ENCODE data around the gene C2CD2L.
"Not testable (repeated sequence)": the region's sequence is repeated elsewhere in the genome, so short reads cannot be mapped to it uniquely, and the experiment has no call there.

C2CD2L gene

GRCh38 chr11:119113716-119114115 is 6.6 kb downstream of the C2CD2L start:
- no peak for DNase-seq (ENCODE audit: low read depth in 1 of 2, low spot score in 1 of 2)

DNA sequence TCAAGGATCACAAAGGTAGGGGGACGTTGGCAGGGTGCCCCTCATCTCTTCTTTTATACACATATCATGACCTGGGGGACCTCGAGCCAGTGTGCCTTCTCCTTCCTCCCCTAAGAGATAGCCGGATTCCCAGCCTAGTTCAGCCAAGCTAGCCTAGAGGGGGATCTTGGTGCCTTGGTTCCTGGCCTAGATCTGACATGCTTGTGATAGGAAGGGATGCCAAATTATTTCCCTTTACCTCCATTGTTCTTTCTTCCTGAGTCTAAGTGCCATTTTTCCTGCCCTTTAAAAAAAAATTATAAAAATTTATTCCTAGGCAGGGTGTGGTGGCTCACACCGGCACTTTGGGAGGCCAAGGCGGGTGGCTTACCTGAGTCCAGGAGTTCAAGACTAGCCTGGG is 7.2 kb downstream of the C2CD2L start:
- no peak for DNase-seq (ENCODE audit: low read depth in 1 of 2, low spot score in 1 of 2)

DNA sequence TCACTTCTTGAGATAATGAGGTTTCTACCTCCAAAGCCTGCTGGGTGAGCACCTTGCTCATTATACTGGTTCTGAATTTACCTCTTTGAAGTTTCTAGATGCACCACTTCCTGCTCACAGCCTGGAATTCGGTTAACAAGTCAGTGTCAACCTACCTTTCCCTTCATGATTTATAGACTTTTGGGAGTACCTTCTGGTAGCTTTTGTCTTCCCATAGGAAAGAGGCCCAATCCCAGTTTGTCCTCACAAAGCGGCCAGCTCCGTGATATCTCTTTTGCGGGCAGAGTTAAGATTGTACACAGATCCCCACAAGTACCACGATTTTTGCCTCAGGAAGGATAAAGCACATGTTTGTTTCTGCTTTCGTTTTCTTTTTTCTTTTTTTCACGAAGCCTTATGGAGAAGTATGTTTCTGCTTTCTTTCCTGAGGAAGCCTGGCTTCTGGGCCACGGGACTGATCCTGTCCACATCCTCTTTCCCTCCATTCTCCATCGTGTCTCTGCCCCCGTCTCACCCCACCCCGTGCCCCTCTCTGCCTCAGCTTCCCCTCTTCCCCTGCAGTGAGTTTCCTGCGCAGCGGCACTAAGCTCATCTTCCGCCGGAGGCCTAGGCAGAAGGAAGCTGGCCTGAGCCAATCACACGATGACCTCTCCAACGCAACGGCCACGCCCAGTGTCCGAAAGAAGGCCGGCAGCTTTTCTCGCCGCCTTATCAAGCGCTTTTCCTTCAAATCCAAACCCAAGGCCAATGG is 8.5 kb downstream of the C2CD2L start:
- no peak for DNase-seq (ENCODE audit: low read depth in 1 of 2, low spot score in 1 of 2)

- DNase-seq (ENCODE audit: low read depth in 1 of 2, low spot score in 1 of 2): no peak
Observed at GRCh38 chr11:119116235-119116594, 9.1 kb downstream of the C2CD2L start.

- DNase-seq (ENCODE audit: low read depth in 1 of 2, low spot score in 1 of 2): no peak
Observed at GRCh38 chr11:119116601-119117000, 9.5 kb downstream of the C2CD2L start.

DNA sequence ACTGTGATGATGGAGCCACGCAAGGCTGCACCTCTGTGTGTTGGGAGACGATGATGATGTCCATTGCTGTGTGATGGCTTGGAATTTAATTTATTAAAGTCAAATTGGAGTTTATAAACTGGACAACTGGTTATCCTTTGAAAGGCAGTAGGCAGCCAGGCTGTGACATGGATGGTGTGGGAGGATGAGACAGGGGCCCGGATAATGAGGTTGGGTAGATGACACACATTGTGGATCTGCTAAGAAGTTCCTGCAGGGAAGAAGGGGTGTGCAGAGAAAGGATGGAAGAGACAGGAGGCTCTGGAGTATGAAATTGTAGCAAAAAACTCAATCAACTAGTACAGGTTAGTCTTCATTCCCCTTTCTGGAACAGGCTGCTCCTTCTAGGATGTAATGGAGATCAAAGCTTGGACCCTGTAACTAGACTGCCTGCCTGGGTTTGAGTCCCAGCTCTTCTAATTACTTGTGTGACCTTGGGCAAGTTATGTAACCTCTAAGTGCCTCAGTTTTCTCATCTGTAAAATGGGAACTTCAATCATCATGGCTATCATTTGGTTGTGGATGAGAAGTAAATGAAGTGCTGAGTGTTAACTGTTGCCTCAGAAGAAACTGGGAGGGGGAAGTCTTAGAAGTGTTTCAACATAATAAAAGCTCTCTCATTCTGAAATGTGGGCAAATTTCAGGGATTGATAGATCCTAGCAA is 10.0 kb downstream of the C2CD2L start:
- DNase-seq (ENCODE audit: low read depth in 1 of 2, low spot score in 1 of 2): no peak

GRCh38 chr11:119118227-119118626 is 11.1 kb downstream of the C2CD2L start:
- DNase-seq (ENCODE audit: low read depth in 1 of 2, low spot score in 1 of 2): no peak

DNA sequence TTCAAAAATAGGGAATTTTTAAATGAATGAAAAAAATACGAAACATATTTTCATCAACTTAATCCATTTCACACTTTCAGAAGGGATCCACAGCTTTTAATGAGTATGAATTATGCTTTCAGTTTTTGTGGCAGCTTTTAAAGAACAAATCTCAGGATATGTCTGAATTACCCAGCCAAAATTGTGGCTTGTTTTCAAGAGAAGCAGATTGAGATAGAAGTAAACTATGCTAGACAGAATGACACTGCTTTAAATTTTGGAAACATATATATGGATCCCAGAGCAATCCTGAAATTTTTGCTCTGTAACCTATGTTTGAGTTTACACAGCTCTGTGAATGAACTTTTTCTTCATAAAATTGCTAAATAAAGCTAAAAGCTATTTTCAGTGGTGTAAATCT is 11.8 kb downstream of the C2CD2L start:
- no peak for DNase-seq (ENCODE audit: low read depth in 1 of 2, low spot score in 1 of 2)

GRCh38 chr11:119120639-119121007 is 13.5 kb downstream of the C2CD2L start:
- no peak for DNase-seq (ENCODE audit: low read depth in 1 of 2, low spot score in 1 of 2)

- peak; percentile 99 to 100 for DNase-seq (ENCODE audit: low read depth in 1 of 2, low spot score in 1 of 2)
Observed at GRCh38 chr11:119121008-119121810, 14.1 kb downstream of the C2CD2L start, which contains the start of gene HINFP. HINFP (plus strand) TSS chr11:119121580; CDS start chr11:119126945, 5,365 bp downstream.

DNA sequence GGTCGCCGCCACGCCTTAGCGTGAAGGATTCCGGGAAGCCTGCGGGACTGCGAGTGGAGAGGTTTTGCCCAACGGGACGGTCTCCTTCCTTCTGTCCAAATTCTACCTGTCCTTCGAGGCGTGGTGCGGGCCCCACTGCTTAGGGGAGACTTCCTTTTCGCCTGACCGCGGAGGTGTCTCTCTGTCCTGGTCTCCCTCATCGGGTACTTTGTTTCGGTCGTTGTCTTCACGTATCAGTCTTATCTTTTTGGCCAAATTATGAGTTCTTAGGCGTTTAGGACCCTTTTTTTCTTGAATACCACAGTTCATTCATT is 14.6 kb downstream of the C2CD2L start:
- no peak for DNase-seq (ENCODE audit: low read depth in 1 of 2, low spot score in 1 of 2)

DNA sequence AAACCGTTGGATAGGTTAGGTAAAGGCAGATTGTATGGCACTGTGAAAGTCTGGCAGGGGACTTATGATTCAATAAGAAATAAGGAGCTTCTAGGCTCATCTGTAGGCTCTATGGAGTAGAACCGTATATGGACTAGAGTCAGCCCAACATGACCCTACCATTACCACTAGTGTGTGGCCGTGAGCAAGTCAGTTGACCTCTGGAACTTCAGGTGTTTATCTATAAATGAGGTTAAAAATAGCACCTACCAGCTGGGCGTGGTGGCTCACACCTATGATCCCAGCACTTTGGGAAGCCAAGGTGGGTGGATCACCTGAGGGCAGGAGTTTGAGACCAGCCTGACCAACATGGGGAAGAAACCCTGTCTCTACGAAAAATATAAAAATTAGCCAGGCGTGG is 18.7 kb downstream of the C2CD2L start:
- no peak for DNase-seq (ENCODE audit: low read depth in 1 of 2, low spot score in 1 of 2)

DNA sequence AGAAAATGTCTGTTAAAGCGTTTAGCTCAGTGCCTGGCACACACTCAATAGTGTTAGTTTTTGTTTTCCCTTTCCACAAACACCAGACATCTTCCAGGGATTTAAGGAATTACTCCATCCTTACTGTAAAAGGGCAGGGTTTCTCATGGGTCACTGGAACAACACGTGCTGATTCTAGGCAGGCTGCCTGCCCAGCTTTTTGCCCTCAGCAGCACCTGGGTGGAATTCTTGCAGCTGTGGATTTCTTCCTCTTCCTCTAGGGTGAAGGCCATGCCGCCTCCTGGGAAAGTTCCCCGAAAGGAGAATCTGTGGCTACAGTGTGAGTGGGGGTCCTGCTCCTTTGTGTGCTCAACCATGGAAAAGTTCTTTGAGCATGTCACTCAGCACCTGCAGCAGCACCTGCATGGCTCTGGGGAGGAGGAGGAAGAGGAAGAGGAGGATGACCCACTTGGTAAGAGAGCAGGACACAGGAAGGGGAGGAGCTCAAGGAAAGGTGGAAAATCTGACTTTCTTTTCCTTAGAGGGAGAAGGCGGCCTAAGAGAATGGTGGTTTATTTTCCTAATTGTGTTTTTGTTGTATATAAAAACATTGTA is 19.6 kb downstream of the C2CD2L start:
- no peak for DNase-seq (ENCODE audit: low read depth in 1 of 2, low spot score in 1 of 2)

DNA sequence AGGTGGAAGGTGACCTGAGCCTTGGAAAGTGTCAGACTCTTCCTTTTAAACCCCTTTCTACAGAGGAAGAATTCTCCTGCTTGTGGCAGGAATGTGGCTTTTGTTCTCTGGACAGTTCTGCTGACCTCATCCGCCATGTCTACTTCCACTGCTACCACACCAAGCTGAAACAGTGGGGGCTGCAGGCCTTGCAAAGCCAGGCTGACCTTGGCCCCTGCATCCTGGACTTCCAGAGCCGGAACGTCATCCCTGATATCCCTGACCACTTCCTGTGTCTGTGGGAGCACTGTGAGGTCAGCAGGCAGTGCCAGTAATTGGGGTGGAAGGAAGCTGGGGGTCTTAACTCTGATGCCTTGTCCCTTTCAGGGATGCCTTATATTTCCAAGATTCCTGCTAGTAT is 23.5 kb downstream of the C2CD2L start:
- DNase-seq (ENCODE audit: low read depth in 1 of 2, low spot score in 1 of 2): no peak

GRCh38 chr11:119134389-119134978 is 27.3 kb downstream of the C2CD2L start:
- no peak for DNase-seq (ENCODE audit: low read depth in 1 of 2, low spot score in 1 of 2)

GRCh38 chr11:119139276-119139675 is 32.1 kb downstream of the C2CD2L start:
- DNase-seq (ENCODE audit: low read depth in 1 of 2, low spot score in 1 of 2): not testable (repeated sequence)

DNA sequence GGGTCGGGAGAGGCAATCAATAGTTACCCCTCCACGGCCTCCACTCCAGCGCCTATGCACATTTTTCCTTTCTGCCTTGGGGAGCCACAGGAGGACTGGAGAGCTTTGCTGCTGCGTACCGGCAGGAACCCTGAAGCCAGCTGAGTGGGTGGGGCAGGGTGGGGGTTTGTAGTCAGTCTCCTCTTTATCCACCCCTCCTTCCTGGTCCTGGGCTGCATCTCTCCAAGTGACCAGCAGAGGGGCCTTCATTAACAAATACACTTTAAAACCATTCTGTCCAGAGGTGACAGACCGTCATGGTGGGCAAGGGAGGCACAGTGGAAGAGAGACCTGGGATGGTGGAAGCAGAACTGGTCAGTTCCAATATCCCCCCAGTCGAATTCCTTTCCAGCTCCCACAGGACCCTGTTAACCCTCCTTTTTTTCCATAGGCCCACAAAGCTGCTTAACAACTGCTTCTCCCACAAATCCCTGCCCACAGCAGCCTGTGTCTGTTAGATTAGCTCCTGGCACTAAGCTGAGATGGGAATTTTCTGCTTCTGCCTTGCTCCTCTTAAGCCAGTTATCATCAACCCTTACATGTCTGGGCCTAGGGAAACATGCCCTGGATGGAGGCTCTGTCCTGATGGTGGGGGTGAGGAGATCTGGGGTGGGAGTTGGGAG is 37.8 kb downstream of the C2CD2L start:
- DNase-seq (ENCODE audit: low read depth in 1 of 2, low spot score in 1 of 2): no peak

GRCh38 chr11:119145551-119145950 is 38.4 kb downstream of the C2CD2L start:
- no peak for DNase-seq (ENCODE audit: low read depth in 1 of 2, low spot score in 1 of 2)

- DNase-seq (ENCODE audit: low read depth in 1 of 2, low spot score in 1 of 2): no peak
Observed at GRCh38 chr11:119147604-119148333, 40.6 kb downstream of the C2CD2L start.

DNA sequence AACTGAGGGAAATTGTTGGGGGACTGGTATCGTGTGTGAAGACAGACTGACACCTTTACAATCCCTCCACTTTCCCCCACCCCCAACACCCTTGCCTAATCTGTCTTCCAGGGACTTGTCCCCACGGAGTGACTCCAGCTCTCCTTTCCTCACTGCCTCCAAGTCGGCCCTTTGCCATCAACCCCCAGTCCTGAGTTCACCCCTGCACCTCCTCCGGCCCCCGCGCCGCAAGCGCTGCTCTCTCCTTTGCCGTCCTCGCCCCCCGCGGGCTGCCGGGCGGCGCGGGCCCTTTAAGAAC is 41.5 kb downstream of the C2CD2L start:
- no peak for DNase-seq (ENCODE audit: low read depth in 1 of 2, low spot score in 1 of 2)
